Central memory CD4-positive, alpha-beta T cell (primary cell): ENCODE data around the gene SNRNP35.
A peak's percentile ranks its signal among the peaks of the same experiment; 100 is the strongest.
"Not testable (repeated sequence)": the region's sequence is repeated elsewhere in the genome, so short reads cannot be mapped to it uniquely, and the experiment has no call there.

Experiments
- DNase-seq: peaks from one replicate; pipeline ENCODE4 v3.0.0; 2022

Gene SNRNP35

DNA sequence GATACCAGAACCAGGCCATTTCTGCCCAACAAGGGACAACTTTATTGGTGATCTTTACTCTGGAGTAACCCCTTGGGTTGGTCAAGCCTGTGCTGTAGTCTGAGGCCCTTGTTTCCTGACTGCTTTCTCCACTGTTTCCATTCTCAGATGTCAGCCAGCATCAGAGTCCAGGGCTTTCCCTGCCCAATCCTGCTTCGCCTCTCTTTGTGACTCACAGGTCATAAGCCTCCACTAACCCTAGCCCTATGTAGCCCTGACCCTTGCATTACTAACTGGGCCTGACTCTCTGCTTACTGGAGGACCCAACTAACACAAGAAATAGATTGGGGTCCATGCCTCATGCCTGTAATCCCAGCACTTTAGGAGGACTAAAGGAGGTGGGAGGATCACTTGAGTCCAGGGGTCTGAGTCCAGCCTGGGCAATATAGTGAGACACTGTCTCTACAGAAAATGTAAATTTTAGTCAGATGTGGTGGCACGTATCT lies 8.6 kb upstream of the SNRNP35 start:
- no peak for DNase-seq

DNA sequence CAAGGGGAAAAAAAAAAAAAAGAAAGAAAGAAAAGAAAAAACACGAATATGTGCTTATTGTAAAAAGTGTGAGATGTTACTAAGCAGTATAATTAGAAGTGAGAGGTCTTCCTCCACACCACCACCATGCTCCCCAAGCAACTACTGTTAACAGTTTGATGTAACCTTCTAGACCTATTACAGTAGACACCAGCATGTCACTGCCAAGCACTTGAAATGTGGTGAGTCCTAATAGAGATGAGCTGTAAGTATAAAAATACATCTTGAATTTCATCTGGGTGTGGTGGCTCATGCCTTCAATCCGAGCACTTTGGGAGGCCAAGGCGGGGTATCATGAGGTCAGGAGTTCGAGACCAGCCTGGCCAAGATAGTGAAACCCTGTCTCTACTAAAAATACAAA lies 8.1 kb upstream of the SNRNP35 start:
- DNase-seq = no peak

DNA sequence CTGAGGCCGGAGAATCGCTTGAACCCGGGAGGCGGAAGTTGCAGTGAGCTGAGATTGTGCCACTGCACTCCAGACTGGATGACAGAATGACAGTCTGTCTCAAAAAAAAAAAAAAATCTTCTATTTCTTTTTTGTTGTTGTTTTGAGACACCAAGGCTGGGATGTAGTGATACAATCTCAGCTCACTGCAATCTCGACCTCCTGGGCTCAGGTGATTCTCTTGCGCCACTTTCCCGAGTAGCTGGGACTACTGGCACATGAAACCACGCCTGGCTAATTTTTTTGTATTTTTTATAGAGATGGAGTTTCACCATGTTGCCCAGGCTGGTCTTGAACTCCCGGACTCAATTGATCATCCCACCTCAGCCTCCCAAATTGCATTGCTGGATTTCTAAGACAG lies 7.3 kb upstream of the SNRNP35 start:
- DNase-seq = no peak

DNA sequence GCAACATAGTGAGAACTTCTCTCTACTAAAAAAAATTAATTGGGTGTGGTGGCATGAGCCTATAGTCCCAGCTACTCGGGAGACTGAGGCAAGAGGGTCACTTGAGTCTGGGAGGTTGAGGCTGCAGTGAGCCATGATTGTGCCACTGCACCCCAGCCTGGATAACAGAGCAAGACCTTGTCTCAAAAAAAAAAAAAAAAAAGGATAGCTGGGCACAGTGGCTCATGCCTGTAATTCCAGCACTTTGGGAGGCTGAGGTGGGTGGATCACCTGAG lies 5.7 kb upstream of the SNRNP35 start:
- DNase-seq = not testable (repeated sequence)

DNA sequence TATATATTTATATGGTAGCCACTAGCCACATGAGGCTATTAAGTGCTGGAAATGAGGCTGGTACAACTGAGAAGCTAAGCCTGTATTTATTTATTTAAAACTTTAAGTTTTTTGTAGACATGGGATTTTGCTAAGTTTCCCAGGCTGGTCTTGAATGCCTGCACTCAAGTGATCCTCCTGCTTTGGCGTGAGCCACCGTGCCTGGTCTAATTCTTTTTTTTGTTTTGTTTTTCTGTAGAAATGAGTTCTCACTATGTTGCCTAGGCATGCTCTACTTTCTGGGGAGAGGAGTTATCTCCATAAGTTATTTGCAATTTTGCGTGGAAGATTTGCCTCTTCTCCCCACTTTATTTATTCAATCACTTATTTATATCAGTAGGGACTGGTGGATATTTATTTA lies 4.8 kb upstream of the SNRNP35 start:
- peak; percentile 51 for DNase-seq

DNA sequence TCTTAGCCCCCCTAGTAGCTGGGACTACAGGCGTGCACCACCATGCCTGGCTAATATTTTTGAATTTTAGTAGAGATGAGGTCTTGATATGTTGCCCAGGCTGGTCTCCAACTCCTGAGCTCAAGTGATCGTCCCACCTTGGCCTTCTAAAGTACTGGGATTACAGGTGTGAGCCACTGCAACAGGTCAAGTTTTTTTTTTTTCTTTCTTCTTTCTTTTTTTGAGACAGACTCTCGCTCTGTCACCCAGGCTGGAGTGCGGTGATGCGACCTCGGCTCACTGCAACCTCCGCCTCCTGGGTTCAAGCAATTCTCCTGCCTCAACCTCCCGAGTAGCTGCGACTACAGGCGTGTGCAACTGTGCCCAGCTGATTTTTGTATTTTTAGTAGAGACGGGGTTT lies 5.2 kb downstream of the SNRNP35 start:
- DNase-seq = not testable (repeated sequence)

DNA sequence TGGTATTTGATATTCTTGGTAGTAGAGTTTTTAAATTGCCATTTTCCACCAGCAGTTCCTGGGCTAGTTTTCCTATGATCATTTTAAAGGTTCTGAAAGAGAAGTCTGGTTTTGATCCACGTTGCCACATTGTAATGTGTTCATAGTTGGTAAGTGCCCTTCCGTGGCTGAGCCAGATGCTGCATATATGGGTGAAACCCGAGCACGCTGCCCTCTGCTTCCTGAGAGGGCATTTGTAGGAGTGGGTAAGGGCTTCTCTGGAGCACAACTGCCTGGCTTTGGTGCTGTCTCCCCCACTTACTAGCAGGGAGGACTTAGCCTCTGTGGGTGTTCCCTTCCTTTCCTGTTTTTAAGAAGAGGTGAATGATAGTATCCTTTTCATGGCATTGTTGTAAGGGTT lies 7.1 kb downstream of the SNRNP35 start:
- no peak for DNase-seq

DNA sequence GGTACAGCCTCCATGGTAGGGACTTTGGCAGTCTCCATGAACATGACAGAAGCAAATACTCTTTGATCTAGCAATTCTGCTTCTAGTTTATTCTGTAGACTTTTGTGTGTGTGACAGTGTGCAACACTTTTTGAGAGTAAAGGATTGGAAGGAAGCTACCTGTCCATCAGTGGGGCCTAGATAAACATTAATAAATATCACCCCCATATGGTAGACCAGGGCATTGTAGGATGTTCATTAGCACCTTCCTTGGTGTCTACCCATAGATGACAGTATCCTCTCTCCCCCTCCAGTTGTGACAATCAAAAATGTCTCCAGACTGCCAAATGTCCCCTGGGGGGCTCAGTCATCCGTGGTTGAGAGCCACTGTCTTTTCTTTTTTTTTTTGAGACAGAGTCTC lies 10.8 kb downstream of the SNRNP35 start:
- no peak for DNase-seq

DNA sequence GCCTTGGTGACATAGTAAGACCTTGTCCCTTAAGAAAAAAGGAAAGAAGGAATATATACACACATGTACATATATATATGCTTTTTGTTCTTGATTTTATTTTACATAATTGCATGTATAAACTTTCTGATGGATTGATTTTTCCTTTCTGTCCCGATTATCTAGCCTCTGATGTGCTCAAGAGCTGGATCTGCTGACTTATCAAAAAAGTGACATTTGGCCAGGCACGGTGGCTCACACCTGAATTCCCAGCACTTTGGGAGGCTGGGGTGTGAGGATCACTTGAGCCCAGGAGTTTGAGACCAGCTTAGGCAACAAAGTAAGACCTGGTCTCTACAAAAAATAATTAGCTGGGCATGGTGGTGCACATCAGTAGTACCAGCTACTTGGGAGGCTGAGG lies 12.0 kb downstream of the SNRNP35 start:
- no peak for DNase-seq

DNA sequence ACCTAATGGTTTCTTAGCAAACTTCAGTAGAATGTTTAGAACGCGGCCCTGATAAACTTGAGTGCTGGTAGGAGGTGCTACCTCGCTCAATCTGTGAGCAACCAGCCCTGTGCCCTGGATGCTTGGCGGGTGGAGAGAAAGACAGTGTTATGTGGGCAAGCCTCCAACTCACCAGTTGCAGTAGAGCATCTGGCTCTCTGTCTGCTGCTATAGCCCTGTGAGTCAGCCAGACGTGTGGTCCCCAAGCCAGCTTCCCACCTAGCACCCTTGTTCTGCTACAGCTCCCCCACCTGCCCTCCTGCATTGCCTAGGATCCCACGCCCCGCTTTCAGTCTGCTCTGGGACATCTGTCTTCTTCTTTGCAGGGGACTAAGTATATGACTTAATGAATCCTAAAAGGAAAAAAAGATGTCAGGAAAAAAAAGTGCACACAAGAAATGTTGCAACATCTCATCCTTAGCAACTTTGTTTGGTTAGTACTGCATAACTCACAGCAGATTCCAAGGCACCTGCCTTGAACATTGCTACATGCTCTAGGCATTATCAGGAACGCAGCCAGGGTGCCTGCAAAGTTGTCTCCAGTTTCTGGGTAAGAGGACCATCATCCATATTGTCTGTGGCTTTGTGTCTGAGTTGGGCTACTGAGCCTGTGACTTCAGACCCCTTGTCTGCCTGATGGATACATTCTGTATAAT lies 13.6 kb downstream of the SNRNP35 start:
- DNase-seq = no peak

DNA sequence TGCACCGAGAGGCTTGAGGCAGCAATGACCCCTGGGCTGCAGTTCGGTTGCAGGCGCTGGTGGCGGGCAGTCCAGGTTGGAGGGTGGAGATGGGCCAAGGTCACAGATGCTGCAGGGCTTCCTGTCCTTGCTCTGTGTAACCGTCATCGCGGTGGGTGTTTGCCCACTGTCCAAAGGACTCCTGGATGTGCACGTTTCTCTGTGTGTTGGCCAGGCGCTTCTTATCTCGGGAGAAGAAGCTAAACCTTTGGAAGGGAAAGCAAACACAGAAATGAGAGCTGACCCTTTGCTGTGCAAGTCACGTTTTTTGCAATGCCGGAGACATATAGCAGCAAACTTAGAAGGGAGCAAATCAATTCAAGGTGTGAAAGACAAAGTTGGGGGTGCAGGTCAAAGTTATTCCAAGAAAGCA lies 14.5 kb downstream of the SNRNP35 start:
- no peak for DNase-seq

DNA sequence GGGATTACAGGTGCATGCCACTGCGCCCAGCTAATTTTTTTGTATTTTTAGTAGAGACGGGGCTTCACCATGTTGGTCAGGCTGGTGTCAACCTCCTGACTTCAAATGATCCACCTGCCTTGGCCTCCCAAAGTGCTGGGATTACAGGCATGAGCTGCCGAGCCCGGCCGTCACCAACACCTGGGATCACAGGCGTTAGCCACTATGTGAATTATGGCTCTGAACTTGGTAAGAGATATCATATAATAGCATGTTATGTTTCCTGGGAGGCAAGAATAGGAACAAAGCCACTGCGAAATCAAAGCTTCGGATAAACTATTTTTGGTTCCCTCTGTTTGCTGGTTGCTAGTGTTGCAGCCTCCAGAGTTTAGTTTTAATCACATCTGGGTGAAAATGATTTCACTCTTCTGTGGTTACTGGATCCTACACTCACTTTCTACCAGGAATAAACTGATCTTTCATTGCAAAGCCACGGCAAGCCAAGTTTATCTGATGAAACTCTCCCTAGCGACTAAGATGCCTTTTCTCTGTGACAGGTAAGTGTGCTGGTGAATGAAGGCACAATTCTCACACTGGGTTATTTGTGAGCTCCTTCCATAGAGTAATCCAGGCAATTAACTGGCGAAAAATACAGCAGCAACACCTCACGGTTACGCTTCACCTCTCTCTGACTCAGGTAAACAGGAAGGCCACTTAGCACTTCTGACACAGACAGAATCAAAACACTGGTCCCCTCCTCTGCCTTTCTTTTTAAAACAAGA lies 16.7 kb downstream of the SNRNP35 start:
- peak; percentile 31 for DNase-seq

DNA sequence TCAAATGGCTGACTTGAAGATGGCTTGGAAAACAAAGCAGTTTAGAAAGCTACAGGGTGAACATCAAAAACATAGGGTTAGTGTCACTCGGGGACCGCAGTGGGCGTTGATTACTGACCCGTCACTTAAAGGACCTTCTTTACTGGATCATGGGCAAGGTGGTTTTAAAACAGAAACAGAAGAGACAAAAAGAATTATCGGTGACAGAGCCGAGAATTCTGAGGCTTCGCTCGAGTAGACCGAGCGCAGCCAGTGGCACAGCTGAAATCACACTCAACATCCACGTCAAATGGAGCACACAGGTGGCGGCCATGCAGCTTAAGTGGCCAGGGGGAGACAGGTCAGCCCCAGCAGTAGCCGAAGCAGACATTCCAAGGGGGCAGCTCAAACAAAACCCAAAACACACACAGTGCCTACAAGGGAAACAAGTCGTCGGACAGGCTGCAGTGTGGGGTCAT lies 17.3 kb downstream of the SNRNP35 start:
- DNase-seq = no peak

DNA sequence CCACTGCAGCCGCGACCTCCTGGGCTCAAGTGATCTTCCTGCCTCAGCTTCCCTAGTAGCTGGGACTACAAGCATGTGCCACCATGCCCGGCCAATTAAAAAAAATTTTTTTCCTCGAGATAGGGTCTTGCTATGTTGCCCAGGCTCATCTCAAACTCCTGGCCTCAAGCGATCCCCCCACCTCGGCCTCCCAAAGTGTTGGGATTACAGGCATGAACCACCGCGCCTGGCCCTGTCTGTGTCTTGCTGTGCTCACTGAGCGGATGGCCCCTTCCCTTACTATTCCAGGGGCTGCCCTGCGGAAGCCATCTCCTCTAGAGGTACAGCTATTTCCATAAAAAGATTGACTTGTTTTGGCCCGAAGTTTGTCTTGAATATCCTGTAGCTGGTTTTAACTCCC lies 20.1 kb downstream of the SNRNP35 start:
- no peak for DNase-seq

DNA sequence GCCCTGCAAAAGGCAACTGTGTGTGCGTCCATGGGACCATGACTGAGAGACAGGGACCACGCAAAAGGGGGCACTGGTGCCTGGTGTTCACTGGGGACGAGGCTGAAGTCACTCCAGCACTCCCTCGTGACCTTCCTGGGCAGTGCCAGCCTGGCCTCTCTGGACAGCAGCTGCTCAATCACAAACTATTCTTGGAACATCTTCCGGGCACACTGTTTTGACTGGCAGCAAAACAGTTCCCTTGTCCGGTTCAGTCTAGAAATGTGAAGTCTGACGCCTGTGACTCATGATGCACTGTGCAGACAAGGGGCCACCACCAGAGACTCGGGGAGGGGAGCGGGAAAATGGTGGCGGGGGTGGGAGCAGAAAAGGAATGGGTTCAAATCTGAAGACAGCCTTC lies 20.8 kb downstream of the SNRNP35 start:
- DNase-seq = no peak

DNA sequence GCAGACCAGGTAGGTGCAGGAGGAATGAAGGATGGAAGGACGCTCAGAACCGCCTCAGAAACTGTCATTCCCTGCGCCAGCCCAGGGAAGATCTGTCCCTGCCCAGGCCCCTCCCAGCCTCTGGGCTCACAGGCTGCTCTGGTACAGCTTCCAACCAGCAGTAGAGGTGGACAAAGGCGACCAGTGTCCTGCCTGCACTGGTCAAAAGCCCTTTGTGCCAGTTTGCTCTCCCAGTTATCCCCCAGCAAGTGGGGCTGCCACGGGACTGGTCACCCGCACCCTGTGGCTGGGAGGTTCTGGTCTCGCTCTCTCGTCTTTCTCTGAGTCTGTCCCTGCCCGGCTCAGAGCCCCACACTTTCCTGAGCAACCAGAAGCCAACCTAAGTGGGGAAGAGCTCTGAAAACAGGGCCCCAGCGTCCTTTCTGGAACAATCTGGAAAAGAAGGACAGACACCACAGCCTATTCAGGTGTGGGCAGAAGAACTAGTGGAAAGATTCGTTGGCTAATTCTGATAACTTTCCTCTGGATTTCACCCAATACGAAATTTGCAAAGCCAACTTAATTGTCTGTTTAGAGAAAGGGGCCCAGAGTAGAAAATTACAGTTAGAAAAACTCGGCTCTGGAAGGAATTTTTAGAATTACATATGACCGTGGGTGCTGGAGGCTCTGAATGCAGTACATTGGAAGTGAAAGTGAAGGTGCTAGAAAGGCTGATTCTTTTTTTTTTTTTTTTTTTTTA lies 21.7 kb downstream of the SNRNP35 start:
- no peak for DNase-seq

DNA sequence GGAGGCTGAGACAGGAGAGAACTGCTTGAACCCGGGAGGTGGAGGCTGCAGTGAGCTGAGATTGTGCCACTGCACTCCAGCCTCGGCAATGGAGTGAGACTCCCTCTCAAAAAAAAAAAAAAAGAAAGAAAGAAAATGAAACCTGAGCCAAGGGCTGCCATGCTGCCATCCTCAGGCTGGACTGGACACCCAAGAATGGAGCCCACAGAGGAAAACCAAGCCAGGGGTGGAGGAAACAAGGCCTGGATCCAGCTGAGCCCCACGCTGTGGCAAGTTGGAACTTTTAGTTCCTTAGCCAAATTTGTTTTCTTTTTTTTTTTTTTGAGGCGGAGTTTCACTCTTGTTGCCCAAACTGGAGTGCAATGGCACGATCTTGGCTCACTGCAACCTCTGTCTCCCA lies 23.3 kb downstream of the SNRNP35 start:
- not testable (repeated sequence) for DNase-seq

DNA sequence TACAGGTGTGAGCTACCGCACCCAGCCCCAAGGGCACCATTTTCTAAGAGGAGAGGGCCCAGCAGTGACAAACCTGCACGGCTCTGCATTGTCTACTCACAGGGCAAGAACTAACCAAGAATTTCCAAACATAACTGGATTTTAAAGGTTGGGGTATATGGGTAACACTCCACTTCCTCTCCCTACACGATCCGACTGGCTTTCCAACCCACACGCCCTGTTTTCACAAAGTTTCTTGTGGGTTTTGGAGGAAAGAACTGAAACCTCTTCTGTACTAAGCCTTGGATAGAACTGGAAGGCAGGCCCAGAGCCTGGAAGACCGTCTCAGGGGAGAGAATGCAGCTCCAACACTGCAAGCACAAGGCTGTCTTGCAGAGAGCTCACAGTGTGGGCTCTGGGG lies 24.9 kb downstream of the SNRNP35 start:
- DNase-seq = no peak

DNA sequence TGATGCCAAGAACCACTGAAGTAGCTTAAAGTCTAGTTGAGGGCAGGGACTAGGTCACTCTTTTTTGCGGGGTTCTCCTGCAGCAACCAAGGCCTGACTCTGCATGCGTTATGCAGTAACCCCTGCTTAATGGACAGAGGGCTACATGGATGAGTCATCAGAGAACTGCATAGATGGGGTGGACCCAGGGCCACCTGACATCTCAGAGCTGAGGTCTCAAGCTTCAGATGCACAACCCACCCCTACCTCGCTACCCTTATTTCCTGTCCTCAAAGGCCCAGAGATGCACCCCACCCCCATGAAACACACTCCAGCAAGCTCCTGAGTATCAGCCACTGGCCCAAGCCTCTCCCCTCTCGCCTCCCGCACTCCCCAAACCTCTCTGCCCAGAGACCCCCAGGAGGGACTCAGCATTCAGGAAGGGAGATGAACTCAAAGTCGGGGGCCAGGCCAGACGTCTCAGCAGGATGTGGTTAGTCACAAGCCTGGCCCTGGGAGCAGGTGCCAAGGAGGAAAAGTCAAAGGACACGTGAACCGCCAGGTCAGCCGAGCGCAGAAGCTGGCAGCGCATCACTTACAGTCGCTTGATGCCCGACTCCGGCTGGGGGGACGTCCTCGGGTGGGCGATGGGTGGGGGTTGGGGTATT lies 25.8 kb downstream of the SNRNP35 start:
- DNase-seq = no peak

DNA sequence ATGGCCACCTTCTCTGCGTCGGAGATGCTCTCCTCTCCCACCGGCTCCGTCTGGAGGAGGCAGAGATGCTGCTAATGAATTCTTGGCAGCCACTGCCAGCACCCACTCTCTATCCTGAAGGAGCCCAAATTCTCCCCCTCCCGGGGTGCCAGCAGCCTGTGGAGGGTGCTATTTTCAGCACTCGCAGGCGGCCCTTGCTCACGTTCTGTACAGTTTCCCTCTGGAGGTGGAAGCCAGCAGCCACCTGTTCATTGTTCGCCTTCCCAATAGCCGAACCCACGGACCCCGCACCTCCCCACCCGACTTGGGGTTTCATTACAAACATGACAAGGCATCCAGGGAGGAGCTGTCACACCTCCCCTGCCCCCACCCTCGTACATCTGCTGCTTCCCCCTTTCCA lies 27.8 kb downstream of the SNRNP35 start:
- no peak for DNase-seq

DNA sequence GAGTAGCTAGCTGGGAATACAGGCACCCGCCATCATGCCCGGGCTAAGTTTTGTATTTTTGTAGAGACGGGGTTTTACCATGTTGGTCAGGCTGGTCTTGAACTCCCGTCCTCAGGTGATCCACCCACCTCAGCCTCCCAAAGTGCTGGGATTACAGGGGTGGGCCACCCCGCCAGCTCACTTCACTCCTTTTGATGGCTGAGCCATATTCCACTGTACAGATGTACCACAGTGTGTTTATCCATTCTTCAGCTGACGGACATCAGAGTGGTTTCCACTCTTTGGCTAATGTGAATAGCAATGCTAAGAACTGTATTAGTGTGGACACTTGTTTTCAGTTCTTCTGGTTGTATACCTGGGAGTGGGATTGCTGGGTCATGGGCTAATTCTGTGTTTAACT lies 29.5 kb downstream of the SNRNP35 start:
- no peak for DNase-seq

DNA sequence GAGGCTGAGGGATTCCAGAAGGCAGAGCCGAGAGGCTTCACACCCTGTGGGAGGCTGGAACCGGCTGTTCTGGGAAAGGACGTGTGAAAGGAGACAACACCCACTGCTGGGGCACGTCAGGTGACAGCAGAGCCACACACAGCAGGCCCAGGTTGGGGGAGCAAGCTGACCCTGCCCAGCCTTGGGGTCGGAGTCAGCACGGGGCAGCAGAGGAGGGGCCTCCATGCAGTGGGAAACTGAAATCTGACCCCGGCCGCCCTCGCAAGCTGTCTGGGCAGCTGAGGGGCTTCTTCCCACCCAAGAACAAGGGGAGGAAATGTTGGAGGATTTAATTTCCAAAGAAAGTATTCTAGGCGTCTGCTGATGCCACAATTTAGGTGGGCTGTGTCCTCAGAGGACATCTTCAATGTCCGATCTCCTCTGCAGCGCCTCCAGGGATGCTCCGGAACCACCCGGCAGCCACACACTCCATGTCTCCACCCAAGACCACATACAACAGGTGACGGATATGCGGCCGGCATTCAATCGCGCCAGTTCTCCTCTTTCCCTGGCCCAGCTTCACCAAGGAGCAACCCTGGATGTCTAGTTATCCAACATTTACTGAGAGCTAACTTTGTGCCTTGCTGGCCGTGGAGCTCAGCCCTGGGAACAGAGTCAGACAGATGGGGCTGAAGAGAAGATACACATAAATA lies 30.7 kb downstream of the SNRNP35 start:
- DNase-seq = no peak

DNA sequence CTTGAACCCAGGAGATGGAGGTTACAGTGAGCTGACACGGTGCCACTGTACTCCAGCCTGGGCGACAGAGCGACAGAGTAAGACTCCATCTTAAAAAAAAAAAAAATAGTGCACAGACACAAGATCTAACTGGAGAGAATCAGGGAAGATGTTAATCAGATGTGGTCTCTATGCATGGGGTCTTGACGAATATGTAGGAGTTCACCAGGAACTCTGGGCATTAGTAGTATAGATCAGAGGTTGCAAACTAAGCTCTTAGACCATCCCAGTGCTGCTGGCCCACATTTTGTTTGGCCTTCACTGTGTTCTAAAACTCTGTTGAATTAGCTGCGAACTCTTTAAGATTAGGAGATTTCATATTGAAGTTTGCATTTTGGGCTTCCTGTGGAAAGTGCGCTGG lies 31.6 kb downstream of the SNRNP35 start:
- DNase-seq = no peak
